ENCODE measurements around the gene IL10RB. TPM values are rescaled to one million over a fixed set of nuclear protein-coding genes. Genes with fewer than 3 reads are reported as not detected.

The IL10RB gene
- total RNA-seq, 1 experiment from 2014 or later = 3.1 TPM

GRCh38 chr21:33236766-33237165, 29.4 kb upstream of the IL10RB start:
- H2AK5ac ChIP-seq (ENCODE audit: insufficient read length, low read length) = no peak overlapping the region
- H3K79me1 ChIP-seq (ENCODE audit: insufficient read depth, low read depth, low read length, poor library complexity, severe bottlenecking) = no peaks in the 10 kb centered on the region
- no peak overlapping the region for H3K56ac ChIP-seq (ENCODE audit: insufficient read length, low read depth, low read length)
- no peaks in the 10 kb centered on the region for H3K27me3 ChIP-seq (ENCODE audit: insufficient read depth, low read length)
- H2BK15ac ChIP-seq (ENCODE audit: low read depth, low read length) = no peak overlapping the region
- Mint-ChIP-seq H3K9me3 (peaks cover 41 to 47% of the 10 kb centered on the region in 2 experiments), H3K36me3 (ENCODE audit: insufficient read depth in 1 of 3, low read depth in 3 of 3) (peaks cover 45 to 72% (median 53%) of the 10 kb centered on the region in 3 experiments), H3K27me3 (ENCODE audit: low read depth) (peaks cover under 1% of the 10 kb centered on the region; the same call in 1 of the 2 replicates), H3K4me3 (no peak overlapping the region), H3K4me1 (peaks cover 15 to 18% of the 10 kb centered on the region in 2 experiments), H3K27ac (no peak overlapping the region)
- WGBS (ENCODE audit: extremely low coverage, insufficient read length, low lambda C conversion rate) = no CpG with 5 or more reads among the region's 2 CpGs
- H3K9me3 ChIP-seq (ENCODE audit: control insufficient read depth, low read depth, low read length) = peaks cover 23% of the 10 kb centered on the region
- no peak overlapping the region for H4K91ac ChIP-seq (ENCODE audit: insufficient read length, low read depth, low read length)
- no peak overlapping the region for H3K9ac ChIP-seq (ENCODE audit: extremely low read depth, insufficient read length, low read length)
- peaks cover 5% of the 10 kb centered on the region; the same call in 1 of the 2 replicates for H3K4me1 ChIP-seq (ENCODE audit: insufficient read depth, low read length)
- no peaks in the 10 kb centered on the region for H3K23me2 ChIP-seq (ENCODE audit: insufficient read length, low read depth, low read length, poor library complexity, severe bottlenecking)
- no peak overlapping the region for H2BK12ac ChIP-seq (ENCODE audit: insufficient read length, low read depth, low read length)
- H2BK20ac ChIP-seq (ENCODE audit: low read depth, low read length, poor library complexity, severe bottlenecking) = no peak overlapping the region
- TF ChIP-seq, protein P1, sequence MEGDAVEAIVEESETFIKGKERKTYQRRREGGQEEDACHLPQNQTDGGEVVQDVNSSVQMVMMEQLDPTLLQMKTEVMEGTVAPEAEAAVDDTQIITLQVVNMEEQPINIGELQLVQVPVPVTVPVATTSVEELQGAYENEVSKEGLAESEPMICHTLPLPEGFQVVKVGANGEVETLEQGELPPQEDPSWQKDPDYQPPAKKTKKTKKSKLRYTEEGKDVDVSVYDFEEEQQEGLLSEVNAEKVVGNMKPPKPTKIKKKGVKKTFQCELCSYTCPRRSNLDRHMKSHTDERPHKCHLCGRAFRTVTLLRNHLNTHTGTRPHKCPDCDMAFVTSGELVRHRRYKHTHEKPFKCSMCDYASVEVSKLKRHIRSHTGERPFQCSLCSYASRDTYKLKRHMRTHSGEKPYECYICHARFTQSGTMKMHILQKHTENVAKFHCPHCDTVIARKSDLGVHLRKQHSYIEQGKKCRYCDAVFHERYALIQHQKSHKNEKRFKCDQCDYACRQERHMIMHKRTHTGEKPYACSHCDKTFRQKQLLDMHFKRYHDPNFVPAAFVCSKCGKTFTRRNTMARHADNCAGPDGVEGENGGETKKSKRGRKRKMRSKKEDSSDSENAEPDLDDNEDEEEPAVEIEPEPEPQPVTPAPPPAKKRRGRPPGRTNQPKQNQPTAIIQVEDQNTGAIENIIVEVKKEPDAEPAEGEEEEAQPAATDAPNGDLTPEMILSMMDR (conservative IDR thresholded peaks at IDR 0.05) = no peak
- no peak for DNase-seq
- no peak overlapping the region for H4K5ac ChIP-seq (ENCODE audit: insufficient read length, low read depth, low read length)
- no peak overlapping the region for H4K8ac ChIP-seq (replicated peaks; ENCODE audit: insufficient read length, low read depth, low read length)
- no peak overlapping the region for H3K4me2 ChIP-seq (ENCODE audit: insufficient read depth, insufficient read length, low read length)
- H3K4ac ChIP-seq (ENCODE audit: low read depth, low read length) = no peak overlapping the region
- no peaks in the 10 kb centered on the region for H4K20me1 ChIP-seq (ENCODE audit: control insufficient read depth, insufficient read depth, insufficient read length)
- H3K23ac ChIP-seq (ENCODE audit: insufficient read length, low read depth, low read length) = no peak overlapping the region
- H3K14ac ChIP-seq (ENCODE audit: insufficient read depth, low read length) = no peak overlapping the region
- H3K18ac ChIP-seq (ENCODE audit: insufficient read length, low read depth, low read length) = no peak overlapping the region
- H3T11ph ChIP-seq (ENCODE audit: low read length) = no peak overlapping the region
- no peaks in the 10 kb centered on the region for H3K79me2 ChIP-seq (ENCODE audit: insufficient read depth, low read length)
- H3K27ac ChIP-seq (ENCODE audit: insufficient read length, low read depth, low read length) = no peak overlapping the region
- H2BK5ac ChIP-seq (ENCODE audit: insufficient read length, low read length) = no peak overlapping the region
- H2BK120ac ChIP-seq (ENCODE audit: low read depth, low read length, poor library complexity, severe bottlenecking) = no peak overlapping the region
- H2AFZ ChIP-seq (ENCODE audit: low read length) = no peak overlapping the region

Measured in H9 (cell line).